ENCODE measurements around the gene CCDC69.

DNA sequence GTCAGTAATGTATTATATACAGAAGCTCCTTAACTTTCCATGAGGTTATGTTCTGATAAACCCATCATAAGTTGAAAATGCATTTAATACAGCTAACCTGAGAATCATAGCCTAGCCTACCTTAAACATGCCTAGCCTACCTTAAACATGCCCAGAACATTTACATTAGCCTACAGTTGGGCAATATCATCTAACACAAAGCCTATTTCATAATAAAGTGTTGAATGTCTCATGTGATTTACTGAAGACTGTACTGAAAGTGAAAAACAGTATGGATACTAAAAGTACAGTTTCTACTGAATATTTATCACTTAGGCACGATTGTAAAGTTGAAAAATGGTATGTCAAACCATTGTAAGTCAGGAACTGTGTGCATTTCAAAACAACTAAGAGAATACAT, 30.7 kb upstream of the CCDC69 start:
- no peak for TF ChIP-seq POLR2A (IDR thresholded peaks at IDR 0.05)
- TF ChIP-seq, protein P1, sequence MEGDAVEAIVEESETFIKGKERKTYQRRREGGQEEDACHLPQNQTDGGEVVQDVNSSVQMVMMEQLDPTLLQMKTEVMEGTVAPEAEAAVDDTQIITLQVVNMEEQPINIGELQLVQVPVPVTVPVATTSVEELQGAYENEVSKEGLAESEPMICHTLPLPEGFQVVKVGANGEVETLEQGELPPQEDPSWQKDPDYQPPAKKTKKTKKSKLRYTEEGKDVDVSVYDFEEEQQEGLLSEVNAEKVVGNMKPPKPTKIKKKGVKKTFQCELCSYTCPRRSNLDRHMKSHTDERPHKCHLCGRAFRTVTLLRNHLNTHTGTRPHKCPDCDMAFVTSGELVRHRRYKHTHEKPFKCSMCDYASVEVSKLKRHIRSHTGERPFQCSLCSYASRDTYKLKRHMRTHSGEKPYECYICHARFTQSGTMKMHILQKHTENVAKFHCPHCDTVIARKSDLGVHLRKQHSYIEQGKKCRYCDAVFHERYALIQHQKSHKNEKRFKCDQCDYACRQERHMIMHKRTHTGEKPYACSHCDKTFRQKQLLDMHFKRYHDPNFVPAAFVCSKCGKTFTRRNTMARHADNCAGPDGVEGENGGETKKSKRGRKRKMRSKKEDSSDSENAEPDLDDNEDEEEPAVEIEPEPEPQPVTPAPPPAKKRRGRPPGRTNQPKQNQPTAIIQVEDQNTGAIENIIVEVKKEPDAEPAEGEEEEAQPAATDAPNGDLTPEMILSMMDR (IDR thresholded peaks at IDR 0.05): no peak
